ENCODE measurements around the gene BRD1.
A peak's percentile ranks its signal among the peaks of the same experiment; 100 is the strongest.
"Not testable (repeated sequence)": the region's sequence is repeated elsewhere in the genome, so short reads cannot be mapped to it uniquely, and the experiment has no call there.

The BRD1 gene

GRCh38 chr22:49829044-49829853, 1.6 kb upstream of the BRD1 start:
- Histone ChIP-seq H3K4me3 (no peak overlapping the region), H3K27ac (peak overlapping the region in 1 of 21 experiments; percentile 95)

- Histone ChIP-seq H3K4me3 (peak overlapping the region in 1 of 7 experiments; percentile 52), H3K27ac (peak overlapping the region in 9 of 21 experiments; percentile 85 to 95 (median 92))
Observed at GRCh38 chr22:49828599-49828965, 909 bp upstream of the BRD1 start.

- H3K27ac ChIP-seq: peak overlapping the region; percentile 75 to 98 (median 93)
- peak overlapping the region; percentile 48 to 86 (median 61) for H3K4me3 ChIP-seq
Observed at GRCh38 chr22:49827271-49827852, 311 bp downstream of the BRD1 start.

GRCh38 chr22:49826603-49827270, 936 bp downstream of the BRD1 start:
- H3K4me3 ChIP-seq: peak overlapping the region; percentile 48 to 86 (median 61)
- peak overlapping the region; percentile 75 to 98 (median 93) for H3K27ac ChIP-seq

- H3K4me3 ChIP-seq: peak overlapping the region; percentile 48 to 86 (median 61)
- peak overlapping the region in 20 of 21 experiments; percentile 75 to 98 (median 93) for H3K27ac ChIP-seq
Observed at GRCh38 chr22:49825944-49826602, 1.6 kb downstream of the BRD1 start.

GRCh38 chr22:49825436-49825835, 2.2 kb downstream of the BRD1 start:
- Histone ChIP-seq H3K4me3 (peak overlapping the region in 6 of 7 experiments; percentile 48 to 86 (median 62)), H3K27ac (peak overlapping the region in 11 of 21 experiments; percentile 66 to 98 (median 93))

- Histone ChIP-seq H3K4me3 (peak overlapping the region in 2 of 7 experiments; percentile 61 to 86), H3K27ac (peak overlapping the region in 2 of 21 experiments; percentile 66 to 91)
Observed at GRCh38 chr22:49824936-49825335, 2.7 kb downstream of the BRD1 start.

GRCh38 chr22:49824185-49824925, 3.3 kb downstream of the BRD1 start:
- peak overlapping the region in 1 of 21 experiments; percentile 66 for H3K27ac ChIP-seq
- no peak overlapping the region for H3K4me3 ChIP-seq

- Histone ChIP-seq H3K4me3 (no peak overlapping the region), H3K27ac (no peak overlapping the region)
Observed at GRCh38 chr22:49823289-49824045, 4.2 kb downstream of the BRD1 start.

- H3K27ac ChIP-seq: not testable (repeated sequence)
Observed at GRCh38 chr22:49821741-49822140, 5.9 kb downstream of the BRD1 start.

GRCh38 chr22:49820984-49821383, 6.7 kb downstream of the BRD1 start:
- Histone ChIP-seq H3K27ac (no peak overlapping the region), H3K4me3 (no peak overlapping the region)

More at GRCh38 chr22:49821741-49822140, 5.9 kb downstream of the BRD1 start:
- not testable (repeated sequence) for H3K4me3 ChIP-seq

GRCh38 chr22:49817359-49817758, 10.3 kb downstream of the BRD1 start:
- Histone ChIP-seq H3K4me3 (no peak overlapping the region), H3K27ac (no peak overlapping the region)

- H3K4me3 ChIP-seq: no peak overlapping the region
- H3K27ac ChIP-seq: no peak overlapping the region
Observed at GRCh38 chr22:49815641-49816091, 12.0 kb downstream of the BRD1 start.

- no peak overlapping the region for H3K4me3 ChIP-seq
- no peak overlapping the region for H3K27ac ChIP-seq
Observed at GRCh38 chr22:49814856-49815255, 12.8 kb downstream of the BRD1 start.

- no peak overlapping the region for H3K27ac ChIP-seq
- H3K4me3 ChIP-seq: no peak overlapping the region
Observed at GRCh38 chr22:49814164-49814686, 13.4 kb downstream of the BRD1 start.

GRCh38 chr22:49812838-49813237, 14.8 kb downstream of the BRD1 start:
- no peak overlapping the region for H3K4me3 ChIP-seq
- H3K27ac ChIP-seq: no peak overlapping the region

- no peak overlapping the region for H3K4me3 ChIP-seq
Observed at GRCh38 chr22:49811020-49811791, 16.5 kb downstream of the BRD1 start.

More at GRCh38 chr22:49811020-49811791, 16.5 kb downstream of the BRD1 start:
- no peak overlapping the region for H3K27ac ChIP-seq

Data from skin epidermis (tissue), 12 donors.